ENCODE measurements around the gene GNL3.

DNA sequence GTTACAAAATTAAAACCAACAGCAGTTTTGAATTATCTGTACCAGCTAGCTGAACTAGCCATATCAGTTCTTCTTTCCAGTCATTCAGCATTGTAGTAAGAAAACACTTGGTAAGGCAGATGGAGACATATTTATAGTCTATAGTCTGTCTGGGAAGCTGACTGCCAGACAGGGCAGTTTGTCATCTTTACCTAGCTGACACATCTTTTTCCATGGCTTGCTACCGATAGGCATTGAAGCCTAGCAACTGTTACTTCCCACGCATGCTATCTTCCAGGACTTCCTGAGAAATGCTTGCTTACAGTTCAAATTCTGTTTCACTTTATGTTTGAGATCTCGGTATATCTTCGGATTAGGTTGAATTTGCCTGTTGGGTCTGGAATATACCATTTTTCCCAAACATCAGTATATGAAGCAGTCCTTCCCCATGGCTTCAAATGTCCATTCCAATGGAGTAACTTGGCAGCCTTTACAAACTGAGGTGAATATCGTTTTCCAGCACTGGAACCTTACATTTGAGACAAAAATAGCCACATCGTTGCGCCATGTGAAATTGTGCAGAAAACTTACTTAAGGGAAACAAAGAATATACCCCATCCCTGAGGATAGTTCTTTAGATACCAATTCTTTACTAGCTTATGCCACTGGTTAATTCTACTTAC, 8.8 kb downstream of the GNL3 start:
- TF ChIP-seq ZNF274 (IDR thresholded peaks at IDR 0.05; ENCODE audit: low read depth, low read length) (no peak), YY1 (IDR thresholded peaks at IDR 0.05; ENCODE audit: insufficient read depth, insufficient read length) (no peak), SUZ12 (IDR thresholded peaks at IDR 0.05; ENCODE audit: extremely low read depth, insufficient read depth, insufficient read length) (no peak)

Data from NT2/D1 (cell line).